Neural cell (in vitro differentiated cells): Measurements from ENCODE around the gene CROCC2.

ENCODE experiments used
- CTCF ChIP-seq: fragments of 450-650 bp; IDR thresholded peaks from 2 replicates; pipeline ENCODE4 v1.5.1; 2014; ENCODE audit warnings: antibody characterized with exemption, mild to moderate bottlenecking, moderate library complexity; ENCODE audit not compliant: poor library complexity, severe bottlenecking
- EP300 ChIP-seq: fragments of 450-650 bp; conservative IDR thresholded peaks from 2 replicates; pipeline ENCODE4 v1.6.1; 2014; ENCODE audit warnings: antibody characterized with exemption, mild to moderate bottlenecking, moderate library complexity; ENCODE audit not compliant: poor library complexity, severe bottlenecking
- EZH2 ChIP-seq: fragments of 200-600, 300-800 bp; shearing (Covaris generic), sonication (generic); IDR thresholded peaks from 2 replicates; pipeline ENCODE4 v1.6.1; 2014; ENCODE audit warnings: antibody characterized with exemption, low read length, borderline replicate concordance, mild to moderate bottlenecking; ENCODE audit not compliant: insufficient read depth, poor library complexity, severe bottlenecking
- MXI1 ChIP-seq: fragments of 450-650 bp; conservative IDR thresholded peaks from 2 replicates; pipeline ENCODE4 v1.6.1; 2014; ENCODE audit warnings: antibody characterized with exemption, mild to moderate bottlenecking; ENCODE audit not compliant: poor library complexity, severe bottlenecking
- POLR2AphosphoS5 ChIP-seq: IDR thresholded peaks from 2 replicates; pipeline ENCODE4 v1.6.1; 2012
- RAD21 ChIP-seq: fragments of 450-650 bp; conservative IDR thresholded peaks from 2 replicates; pipeline ENCODE4 v1.6.1; 2014; ENCODE audit warnings: antibody characterized with exemption, mild to moderate bottlenecking, moderate library complexity
- REST ChIP-seq: IDR thresholded peaks from 2 replicates; pipeline ENCODE4 v1.6.1; 2012; ENCODE audit warnings: borderline replicate concordance
- SMC3 ChIP-seq: fragments of 450-650 bp; conservative IDR thresholded peaks from 2 replicates; pipeline ENCODE4 v1.6.1; 2014; ENCODE audit warnings: antibody characterized with exemption, mild to moderate bottlenecking, moderate library complexity; ENCODE audit not compliant: poor library complexity
- TAF1 ChIP-seq: IDR thresholded peaks from 2 replicates; pipeline ENCODE4 v1.6.1; 2012; ENCODE audit warnings: low read depth

DNA sequence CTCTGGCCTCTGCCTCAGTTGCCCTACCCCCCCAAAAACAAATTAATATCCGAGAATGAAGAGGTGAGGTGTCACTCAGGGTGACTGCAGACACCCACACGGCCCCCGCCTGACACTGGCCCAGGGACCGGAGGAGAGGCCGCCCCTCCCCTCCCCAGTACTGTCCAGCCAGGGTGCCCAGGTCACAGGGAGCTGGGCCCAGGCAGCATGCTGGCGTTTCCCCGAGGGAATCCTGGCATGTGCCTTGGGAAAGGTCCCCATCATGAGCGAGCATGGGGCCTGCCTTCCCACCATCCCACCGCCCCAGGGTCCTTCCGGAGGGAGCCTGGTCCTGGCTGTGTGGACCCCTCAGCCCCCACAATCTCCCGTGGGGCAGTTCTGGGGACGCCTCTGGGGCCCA, 13.2 kb upstream of the CROCC2 start:
- no peak for TF ChIP-seq CTCF
- no peak for TF ChIP-seq TAF1
- no peak for TF ChIP-seq POLR2AphosphoS5
- TF ChIP-seq EP300 = no peak
- no peak for TF ChIP-seq EZH2
- TF ChIP-seq REST = no peak
- TF ChIP-seq SMC3 = no peak
- no peak for TF ChIP-seq RAD21
- TF ChIP-seq MXI1 = no peak
